ENCODE data around the gene SPEN. TPM values are rescaled to one million over a fixed set of nuclear protein-coding genes. Genes with fewer than 3 reads are reported as not detected.
"Not testable (repeated sequence)": the region's sequence is repeated elsewhere in the genome, so short reads cannot be mapped to it uniquely, and the experiment has no call there.

SPEN gene, protein sequence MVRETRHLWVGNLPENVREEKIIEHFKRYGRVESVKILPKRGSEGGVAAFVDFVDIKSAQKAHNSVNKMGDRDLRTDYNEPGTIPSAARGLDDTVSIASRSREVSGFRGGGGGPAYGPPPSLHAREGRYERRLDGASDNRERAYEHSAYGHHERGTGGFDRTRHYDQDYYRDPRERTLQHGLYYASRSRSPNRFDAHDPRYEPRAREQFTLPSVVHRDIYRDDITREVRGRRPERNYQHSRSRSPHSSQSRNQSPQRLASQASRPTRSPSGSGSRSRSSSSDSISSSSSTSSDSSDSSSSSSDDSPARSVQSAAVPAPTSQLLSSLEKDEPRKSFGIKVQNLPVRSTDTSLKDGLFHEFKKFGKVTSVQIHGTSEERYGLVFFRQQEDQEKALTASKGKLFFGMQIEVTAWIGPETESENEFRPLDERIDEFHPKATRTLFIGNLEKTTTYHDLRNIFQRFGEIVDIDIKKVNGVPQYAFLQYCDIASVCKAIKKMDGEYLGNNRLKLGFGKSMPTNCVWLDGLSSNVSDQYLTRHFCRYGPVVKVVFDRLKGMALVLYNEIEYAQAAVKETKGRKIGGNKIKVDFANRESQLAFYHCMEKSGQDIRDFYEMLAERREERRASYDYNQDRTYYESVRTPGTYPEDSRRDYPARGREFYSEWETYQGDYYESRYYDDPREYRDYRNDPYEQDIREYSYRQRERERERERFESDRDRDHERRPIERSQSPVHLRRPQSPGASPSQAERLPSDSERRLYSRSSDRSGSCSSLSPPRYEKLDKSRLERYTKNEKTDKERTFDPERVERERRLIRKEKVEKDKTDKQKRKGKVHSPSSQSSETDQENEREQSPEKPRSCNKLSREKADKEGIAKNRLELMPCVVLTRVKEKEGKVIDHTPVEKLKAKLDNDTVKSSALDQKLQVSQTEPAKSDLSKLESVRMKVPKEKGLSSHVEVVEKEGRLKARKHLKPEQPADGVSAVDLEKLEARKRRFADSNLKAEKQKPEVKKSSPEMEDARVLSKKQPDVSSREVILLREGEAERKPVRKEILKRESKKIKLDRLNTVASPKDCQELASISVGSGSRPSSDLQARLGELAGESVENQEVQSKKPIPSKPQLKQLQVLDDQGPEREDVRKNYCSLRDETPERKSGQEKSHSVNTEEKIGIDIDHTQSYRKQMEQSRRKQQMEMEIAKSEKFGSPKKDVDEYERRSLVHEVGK (N-terminal part only)
- total RNA-seq, result 94.9 TPM

- H3K27me3 ChIP-seq (ENCODE audit: insufficient read depth, low read length), result no peaks in the 10 kb centered on the region
- H3K4me3 ChIP-seq (ENCODE audit: low read length), result peak within 1 kb of the TSS; percentile 96
- H3K9me3 ChIP-seq (ENCODE audit: low read depth, low read length), result no peaks in the 10 kb centered on the region
- peaks cover 44% of the 10 kb centered on the region for H3K4me1 ChIP-seq (ENCODE audit: insufficient read depth, low read length)
Measured at GRCh38 chr1:15847100-15847892, at the start of gene SPEN. Gene SPEN, plus strand, starts transcription at chr1:15847707. Its CDS starts 361 bp downstream, at chr1:15848068.

GRCh38 chr1:15799004-15799867 is 48.3 kb upstream of the SPEN start:
- Histone ChIP-seq H3K4me3 (ENCODE audit: low read length) (no peak overlapping the region), H3K4me1 (ENCODE audit: insufficient read depth, low read length) (no peaks in the 10 kb centered on the region), H3K27me3 (ENCODE audit: insufficient read depth, low read length) (no peaks in the 10 kb centered on the region), H3K9me3 (ENCODE audit: low read depth, low read length) (no peaks in the 10 kb centered on the region)

DNA sequence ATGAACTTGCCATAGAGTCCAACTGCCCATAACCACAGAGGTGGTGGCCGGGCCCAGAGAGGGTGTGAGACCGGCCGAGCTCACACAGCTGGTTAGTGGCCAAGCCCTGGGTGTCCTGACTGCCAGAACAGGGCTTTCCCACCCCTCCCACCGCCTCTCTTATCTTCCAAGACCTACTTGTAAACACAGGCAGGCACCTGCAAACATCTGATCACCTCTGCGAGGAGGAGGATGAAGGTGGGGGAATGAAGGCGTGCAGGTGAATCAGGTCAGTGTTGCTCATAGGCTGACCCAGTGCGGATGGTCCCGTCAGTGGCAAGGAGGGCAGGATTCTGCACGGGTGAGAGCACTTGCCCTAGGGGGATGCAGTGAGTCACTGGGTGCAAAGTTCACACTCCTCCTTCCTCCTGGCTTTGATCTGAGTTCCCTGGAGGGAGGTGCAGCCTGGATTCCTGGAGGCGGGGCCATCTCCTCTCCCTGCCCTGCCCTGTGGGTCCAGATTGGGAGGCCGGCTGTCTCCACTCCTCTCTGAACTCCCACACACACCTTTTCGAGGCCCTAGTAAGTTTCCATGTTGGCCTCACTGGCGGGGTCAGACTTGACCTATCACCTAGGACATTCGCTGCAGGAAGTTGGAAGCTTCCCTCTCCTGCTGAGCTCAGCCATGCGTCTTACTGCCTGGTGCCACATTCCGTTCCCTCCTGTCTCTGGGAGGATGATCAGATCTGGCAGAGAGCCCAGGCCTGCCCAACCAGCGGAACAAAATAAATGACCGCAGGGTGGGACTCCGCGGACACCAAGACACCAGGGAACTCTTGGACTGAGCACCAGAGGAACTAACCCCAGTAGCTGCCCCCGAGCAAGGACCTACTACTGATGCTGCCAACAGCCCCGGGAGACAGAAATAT is 47.3 kb upstream of the SPEN start:
- H3K4me3 ChIP-seq (ENCODE audit: low read length), result no peak overlapping the region
- no peaks in the 10 kb centered on the region for H3K4me1 ChIP-seq (ENCODE audit: insufficient read depth, low read length)
- no peaks in the 10 kb centered on the region for H3K27me3 ChIP-seq (ENCODE audit: insufficient read depth, low read length)
- no peaks in the 10 kb centered on the region for H3K9me3 ChIP-seq (ENCODE audit: low read depth, low read length)

- no peaks in the 10 kb centered on the region for H3K27me3 ChIP-seq (ENCODE audit: insufficient read depth, low read length)
- no peaks in the 10 kb centered on the region for H3K9me3 ChIP-seq (ENCODE audit: low read depth, low read length)
- no peak overlapping the region for H3K4me3 ChIP-seq (ENCODE audit: low read length)
- H3K4me1 ChIP-seq (ENCODE audit: insufficient read depth, low read length), result no peaks in the 10 kb centered on the region
Measured at GRCh38 chr1:15802234-15802965, 45.1 kb upstream of the SPEN start.

GRCh38 chr1:15803380-15803779 is 44.1 kb upstream of the SPEN start:
- no peaks in the 10 kb centered on the region for H3K9me3 ChIP-seq (ENCODE audit: low read depth, low read length)
- H3K4me1 ChIP-seq (ENCODE audit: insufficient read depth, low read length), result no peaks in the 10 kb centered on the region
- H3K27me3 ChIP-seq (ENCODE audit: insufficient read depth, low read length), result no peaks in the 10 kb centered on the region
- no peak overlapping the region for H3K4me3 ChIP-seq (ENCODE audit: low read length)

DNA sequence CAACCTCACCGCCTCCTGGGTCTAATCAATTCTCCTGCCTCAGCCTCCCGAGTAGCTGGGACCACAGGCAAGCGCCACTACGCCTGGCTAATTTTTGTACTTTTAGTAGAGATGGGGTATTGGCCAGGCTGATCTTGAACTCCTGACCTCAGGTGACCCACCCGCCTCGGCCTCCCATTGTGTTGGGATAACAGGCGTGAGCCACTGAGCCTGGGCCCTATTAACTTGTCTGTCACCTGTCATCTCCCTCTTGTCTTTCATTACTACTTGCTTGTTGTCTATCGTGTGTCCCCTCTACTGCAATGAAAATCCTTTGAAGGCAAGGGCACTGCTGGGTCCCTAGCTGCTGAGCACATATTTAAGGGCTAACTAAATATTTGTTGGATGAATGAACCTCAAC is 43.4 kb upstream of the SPEN start:
- no peaks in the 10 kb centered on the region for H3K4me1 ChIP-seq (ENCODE audit: insufficient read depth, low read length)
- H3K27me3 ChIP-seq (ENCODE audit: insufficient read depth, low read length), result no peaks in the 10 kb centered on the region
- no peak overlapping the region for H3K4me3 ChIP-seq (ENCODE audit: low read length)
- H3K9me3 ChIP-seq (ENCODE audit: low read depth, low read length), result no peaks in the 10 kb centered on the region

- H3K4me1 ChIP-seq (ENCODE audit: insufficient read depth, low read length), result no peaks in the 10 kb centered on the region
- no peaks in the 10 kb centered on the region for H3K9me3 ChIP-seq (ENCODE audit: low read depth, low read length)
- no peak overlapping the region for H3K4me3 ChIP-seq (ENCODE audit: low read length)
- no peaks in the 10 kb centered on the region for H3K27me3 ChIP-seq (ENCODE audit: insufficient read depth, low read length)
Measured at GRCh38 chr1:15807121-15807520, 40.4 kb upstream of the SPEN start.

DNA sequence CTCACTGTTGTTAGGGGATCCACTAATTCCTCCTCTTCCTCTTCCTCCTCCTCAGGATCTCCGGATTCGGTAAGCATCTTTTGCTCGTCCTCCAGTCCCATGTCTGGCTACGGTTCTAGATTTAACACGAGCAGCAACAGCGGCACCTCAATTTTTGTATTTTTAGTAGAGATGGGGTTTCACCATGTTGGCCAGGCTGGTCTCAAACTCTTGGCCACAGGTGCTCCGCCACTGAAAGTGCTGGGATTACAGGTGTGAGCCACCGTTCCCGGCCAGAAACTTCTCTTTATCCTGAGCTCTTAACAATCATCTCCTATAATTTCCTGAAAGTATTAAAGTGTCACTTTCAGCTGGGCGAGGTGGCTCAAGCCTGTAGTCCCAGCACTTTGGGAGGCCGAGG is 40.0 kb upstream of the SPEN start, which contains the start of gene UQCRHL:
Gene UQCRHL, minus strand, starts transcription at position 101 of the 400 bp plus-strand sequence. Its CDS starts 0 bp downstream, at position 101.
- H3K4me1 ChIP-seq (ENCODE audit: insufficient read depth, low read length); H3K4me3 ChIP-seq (ENCODE audit: low read length); H3K9me3 ChIP-seq (ENCODE audit: low read depth, low read length); H3K27me3 ChIP-seq (ENCODE audit: insufficient read depth, low read length): not testable (repeated sequence)

GRCh38 chr1:15808955-15809354 is 38.6 kb upstream of the SPEN start:
- Histone ChIP-seq H3K4me1 (ENCODE audit: insufficient read depth, low read length) (no peaks in the 10 kb centered on the region), H3K27me3 (ENCODE audit: insufficient read depth, low read length) (no peaks in the 10 kb centered on the region), H3K4me3 (ENCODE audit: low read length) (no peak overlapping the region), H3K9me3 (ENCODE audit: low read depth, low read length) (no peaks in the 10 kb centered on the region)

DNA sequence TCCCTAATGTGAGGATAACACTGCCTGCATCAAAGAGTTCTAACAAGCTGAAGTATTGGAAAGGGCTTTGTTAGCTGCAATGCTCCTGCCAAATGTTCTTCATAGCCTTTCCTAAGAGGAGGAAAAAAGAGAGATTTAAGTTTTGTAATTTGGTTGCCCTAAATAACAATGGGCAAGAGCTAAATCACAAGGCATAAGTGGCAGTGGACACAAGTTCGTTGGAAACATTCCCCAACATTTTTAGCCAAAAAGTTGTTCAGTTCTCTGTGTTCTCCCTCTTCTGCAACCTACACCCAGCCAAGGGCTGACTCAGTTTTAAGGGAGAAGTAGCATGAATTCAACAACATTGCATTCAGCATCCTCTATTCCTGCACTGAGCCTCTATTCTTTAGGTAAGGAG is 37.4 kb upstream of the SPEN start:
- H3K9me3 ChIP-seq (ENCODE audit: low read depth, low read length), result no peaks in the 10 kb centered on the region
- H3K4me3 ChIP-seq (ENCODE audit: low read length), result no peak overlapping the region
- no peaks in the 10 kb centered on the region for H3K27me3 ChIP-seq (ENCODE audit: insufficient read depth, low read length)
- no peaks in the 10 kb centered on the region for H3K4me1 ChIP-seq (ENCODE audit: insufficient read depth, low read length)

- H3K4me1 ChIP-seq (ENCODE audit: insufficient read depth, low read length), result no peaks in the 10 kb centered on the region
- no peaks in the 10 kb centered on the region for H3K27me3 ChIP-seq (ENCODE audit: insufficient read depth, low read length)
- H3K9me3 ChIP-seq (ENCODE audit: low read depth, low read length), result no peaks in the 10 kb centered on the region
- H3K4me3 ChIP-seq (ENCODE audit: low read length), result no peak overlapping the region
Measured at GRCh38 chr1:15816674-15817073, 30.8 kb upstream of the SPEN start.

GRCh38 chr1:15820478-15820877 is 27.0 kb upstream of the SPEN start:
- Histone ChIP-seq H3K4me3 (ENCODE audit: low read length) (no peak overlapping the region), H3K27me3 (ENCODE audit: insufficient read depth, low read length) (no peaks in the 10 kb centered on the region), H3K9me3 (ENCODE audit: low read depth, low read length) (no peaks in the 10 kb centered on the region), H3K4me1 (ENCODE audit: insufficient read depth, low read length) (peaks cover 5% of the 10 kb centered on the region)
